GM18499 (cell line): ENCODE results near the gene KCNIP3.

Experiments
- ATAC-seq: cut with Tn5 transposase; IDR thresholded peaks from one replicate; pipeline ENCODE4 v1.9.1; 2021; ENCODE audit warnings: moderate number of reproducible peaks; ENCODE audit not compliant: insufficient read depth, unreplicated experiment

Gene KCNIP3

DNA sequence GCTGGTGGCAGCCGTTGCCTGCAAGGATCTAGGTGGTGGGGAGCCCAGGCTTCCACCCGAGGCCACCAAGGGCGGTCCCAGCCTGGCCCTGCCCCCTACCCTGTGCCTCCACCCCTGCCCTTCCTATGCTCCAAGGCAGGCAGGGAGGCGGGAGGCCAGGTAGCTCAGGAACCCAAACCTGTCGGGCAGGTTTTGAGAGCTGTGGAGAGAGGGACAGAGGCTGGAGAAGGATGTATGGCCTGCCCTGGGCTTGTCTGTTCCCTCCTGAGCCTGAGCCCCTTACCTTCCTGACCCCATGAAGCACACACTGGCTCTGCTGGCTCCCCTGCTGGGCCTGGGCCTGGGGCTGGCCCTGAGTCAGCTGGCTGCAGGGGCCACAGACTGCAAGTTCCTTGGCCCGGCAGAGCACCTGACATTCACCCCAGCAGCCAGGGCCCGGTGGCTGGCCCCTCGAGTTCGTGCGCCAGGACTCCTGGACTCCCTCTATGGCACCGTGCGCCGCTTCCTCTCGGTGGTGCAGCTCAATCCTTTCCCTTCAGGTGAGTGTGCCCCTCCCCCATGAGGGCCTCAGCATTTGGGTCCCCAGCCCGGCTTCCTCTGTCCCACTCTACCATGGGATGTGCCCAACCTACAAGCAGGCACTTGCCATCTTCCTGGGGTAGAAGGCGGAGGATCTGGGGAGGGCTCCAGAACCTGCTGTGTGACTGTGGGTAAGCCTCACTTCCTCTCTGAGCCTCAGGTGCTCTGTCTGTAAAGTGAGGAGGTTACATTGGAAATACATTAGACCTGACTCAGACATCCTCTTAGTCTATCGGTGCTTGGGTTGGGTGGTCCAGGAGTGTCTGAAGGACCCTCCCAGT, 22.6 kb upstream of the KCNIP3 start, which contains the start of gene PROM2:
PROM2 (plus strand) TSS at position 159 of the 860 bp plus-strand sequence; CDS start at position 296, 137 bp downstream.
- ATAC-seq: no peak

DNA sequence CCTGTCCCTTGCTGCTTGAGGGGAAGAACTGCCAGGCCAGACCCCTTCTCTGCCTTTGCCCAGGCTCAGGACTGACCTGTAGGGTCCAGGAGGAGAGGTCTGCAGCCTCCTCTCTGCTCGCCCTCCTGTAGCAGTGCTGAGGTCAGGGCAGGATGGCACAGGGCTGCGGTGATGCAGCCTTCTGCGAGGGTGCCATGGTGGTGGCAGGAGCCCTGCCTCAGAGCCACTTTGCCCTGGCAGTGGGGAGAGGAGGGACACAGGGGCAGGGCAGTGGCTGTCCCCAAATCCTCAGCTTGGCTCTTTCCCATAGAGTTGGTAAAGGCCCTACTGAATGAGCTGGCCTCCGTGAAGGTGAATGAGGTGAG, 22.0 kb upstream of the KCNIP3 start:
- ATAC-seq: no peak

DNA sequence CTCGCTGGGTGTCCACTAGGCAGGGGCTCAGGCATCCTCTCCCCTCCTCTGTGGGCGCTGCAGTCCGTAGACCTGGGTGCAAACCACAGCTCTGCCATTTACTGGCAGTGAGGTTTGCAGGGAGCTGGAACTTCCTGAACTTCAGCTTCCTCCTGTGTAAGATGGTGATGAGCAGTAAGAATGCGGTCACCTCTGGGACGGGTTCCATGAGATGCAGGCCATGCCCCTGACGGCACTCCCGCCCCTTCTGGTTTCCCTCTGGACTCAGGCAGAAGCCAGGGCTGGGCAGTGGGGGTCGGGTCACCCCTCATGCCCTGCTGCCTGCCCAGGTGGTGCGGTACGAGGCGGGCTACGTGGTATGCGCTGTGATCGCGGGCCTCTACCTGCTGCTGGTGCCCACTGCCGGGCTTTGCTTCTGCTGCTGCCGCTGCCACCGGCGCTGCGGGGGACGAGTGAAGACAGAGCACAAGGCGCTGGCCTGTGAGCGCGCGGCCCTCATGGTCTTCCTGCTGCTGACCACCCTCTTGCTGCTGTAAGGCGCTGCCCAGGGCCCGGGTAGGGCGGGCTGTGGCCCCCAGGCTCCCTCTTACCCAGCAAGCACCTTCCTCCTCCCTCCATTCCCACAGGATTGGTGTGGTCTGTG, 21.4 kb upstream of the KCNIP3 start:
- no peak for ATAC-seq

DNA sequence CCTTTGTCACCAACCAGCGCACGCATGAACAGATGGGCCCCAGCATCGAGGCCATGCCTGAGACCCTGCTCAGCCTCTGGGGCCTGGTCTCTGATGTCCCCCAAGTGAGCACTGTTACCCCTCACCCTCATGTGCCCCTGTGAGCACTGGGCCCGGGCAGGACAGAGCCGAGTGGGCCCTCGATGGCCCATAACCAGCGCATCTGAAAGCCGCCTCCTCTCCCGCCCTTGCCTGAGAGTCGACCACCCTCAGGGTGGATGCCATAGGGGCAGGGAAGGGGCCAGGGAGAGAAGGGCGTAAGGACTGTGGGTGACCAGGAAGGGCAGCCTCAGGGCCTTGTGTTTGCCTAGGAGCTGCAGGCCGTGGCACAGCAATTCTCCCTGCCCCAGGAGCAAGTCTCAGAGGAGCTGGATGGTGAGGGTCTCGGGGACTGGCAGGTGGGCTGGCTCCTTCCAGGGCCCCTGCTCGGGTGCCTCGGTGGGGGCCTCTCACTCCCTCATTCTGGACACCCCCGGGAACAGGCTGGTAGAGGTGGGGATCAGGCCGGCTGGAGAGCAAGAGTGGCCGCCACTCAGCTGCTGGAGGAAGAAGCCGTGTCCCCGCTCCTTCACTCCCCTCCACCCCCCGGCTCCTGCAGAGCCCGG, 20.8 kb upstream of the KCNIP3 start:
- no peak for ATAC-seq

DNA sequence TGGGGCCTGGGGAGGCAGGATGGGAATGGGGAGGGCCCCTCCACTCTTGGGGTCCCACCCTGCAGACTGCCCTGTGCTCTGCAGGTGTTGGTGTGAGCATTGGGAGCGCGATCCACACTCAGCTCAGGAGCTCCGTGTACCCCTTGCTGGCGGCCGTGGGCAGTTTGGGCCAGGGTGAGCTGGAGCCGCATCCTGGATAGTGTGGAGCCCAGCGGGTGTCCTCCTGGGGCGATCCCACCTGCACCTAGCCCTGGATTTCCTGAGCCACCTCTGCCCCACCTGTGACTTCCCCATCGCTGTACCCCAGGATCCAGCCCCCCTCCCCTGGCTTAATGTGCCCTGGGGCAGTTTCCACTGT, 20.3 kb upstream of the KCNIP3 start:
- ATAC-seq: no peak

DNA sequence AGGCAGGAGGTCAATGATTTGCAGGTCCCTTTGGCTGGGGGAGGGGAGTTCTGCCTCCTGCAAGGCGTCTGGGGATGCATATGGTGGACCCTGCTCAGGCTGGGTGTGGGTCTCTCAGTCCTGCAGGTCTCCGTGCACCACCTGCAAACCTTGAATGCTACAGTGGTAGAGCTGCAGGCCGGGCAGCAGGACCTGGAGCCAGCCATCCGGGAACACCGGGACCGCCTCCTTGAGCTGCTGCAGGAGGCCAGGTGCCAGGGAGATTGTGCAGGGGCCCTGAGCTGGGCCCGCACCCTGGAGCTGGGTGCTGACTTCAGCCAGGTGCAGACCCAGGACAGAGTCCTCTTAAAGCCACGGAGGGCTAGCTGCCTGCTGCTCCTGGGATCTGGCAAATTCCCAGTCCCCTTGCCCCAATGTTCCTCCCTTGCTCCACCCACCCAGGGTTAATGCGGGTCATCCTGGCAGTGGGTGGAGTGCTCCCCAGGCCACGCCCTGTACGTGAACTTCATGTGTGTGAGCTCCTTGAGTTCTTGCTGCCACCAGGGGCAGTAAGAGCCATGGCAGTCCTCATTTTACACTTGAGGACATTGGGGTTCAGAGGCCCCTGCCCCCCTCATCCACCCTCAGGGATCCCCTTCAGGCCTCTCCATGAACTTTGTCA, 19.8 kb upstream of the KCNIP3 start:
- ATAC-seq: no peak

DNA sequence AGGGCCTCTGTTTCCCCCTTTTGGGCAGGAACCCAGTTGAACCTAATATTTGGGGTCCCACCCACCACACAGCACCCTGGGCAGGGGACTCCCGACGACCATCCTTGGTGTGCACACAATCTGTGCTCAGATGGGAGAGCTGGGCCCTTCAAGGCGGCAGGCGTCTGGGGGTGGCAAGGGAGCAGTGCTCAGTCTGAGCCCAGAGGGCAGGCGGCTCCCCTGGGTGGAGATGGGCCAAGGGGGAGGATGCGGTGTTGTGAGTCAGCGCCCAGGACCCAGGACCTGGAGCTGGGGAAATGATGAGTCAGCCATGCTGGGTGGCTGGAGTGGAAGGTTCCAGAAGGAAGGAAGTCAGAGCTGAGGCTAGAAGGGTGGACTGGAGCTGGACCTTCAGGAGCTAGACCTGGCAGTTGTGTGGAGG, 19.1 kb upstream of the KCNIP3 start:
- ATAC-seq: no peak

DNA sequence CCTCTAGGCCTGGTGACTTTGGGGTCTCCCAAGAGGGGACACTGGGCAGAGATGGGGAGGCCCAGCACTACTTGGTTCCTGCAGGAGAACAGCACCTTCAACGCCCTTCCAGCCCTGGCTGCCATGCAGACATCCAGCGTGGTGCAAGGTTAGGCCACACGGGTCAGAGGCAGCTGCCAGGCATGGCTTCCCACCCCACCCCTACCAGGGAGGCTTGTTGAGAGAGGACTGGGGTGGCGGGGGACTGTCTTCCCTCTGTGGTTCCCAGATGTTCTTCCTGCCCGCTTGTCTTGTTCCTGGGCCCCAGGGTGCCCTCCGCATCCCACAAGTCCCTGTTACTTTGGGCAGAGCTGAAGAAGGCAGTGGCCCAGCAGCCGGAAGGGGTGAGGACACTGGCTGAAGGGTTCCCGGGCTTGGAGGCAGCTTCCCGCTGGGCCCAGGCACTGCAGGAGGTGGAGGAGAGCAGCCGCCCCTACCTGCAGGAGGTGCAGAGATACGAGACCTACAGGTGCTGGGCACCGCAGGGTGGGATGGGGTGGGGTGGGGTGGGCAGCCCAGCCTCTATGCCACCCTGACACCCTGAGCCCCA, 18.4 kb upstream of the KCNIP3 start:
- no peak for ATAC-seq

DNA sequence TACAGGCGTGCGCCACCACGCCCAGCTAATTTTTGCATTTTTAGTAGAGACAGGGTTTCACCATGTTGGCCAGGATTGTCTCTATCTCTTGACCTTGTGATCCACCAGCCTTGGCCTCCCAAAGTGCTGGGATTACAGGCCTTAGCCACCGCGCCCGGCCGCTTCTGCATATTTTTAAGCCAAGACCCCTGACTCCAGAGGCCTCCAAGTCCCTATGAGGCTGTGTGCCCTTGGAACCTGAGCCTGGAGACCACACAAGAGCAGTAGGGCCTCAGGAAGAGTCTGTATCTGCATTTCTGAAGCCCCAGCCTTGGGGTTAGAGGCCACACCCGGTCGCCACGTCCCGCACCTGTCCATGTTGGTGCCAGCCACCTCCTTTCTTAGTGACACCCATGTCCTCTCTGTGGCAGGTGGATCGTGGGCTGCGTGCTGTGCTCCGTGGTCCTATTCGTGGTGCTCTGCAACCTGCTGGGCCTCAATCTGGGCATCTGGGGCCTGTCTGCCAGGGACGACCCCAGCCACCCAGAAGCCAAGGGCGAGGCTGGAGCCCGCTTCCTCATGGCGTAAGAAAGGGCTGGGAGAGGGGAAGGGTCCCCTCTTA, 17.6 kb upstream of the KCNIP3 start:
- ATAC-seq: no peak

DNA sequence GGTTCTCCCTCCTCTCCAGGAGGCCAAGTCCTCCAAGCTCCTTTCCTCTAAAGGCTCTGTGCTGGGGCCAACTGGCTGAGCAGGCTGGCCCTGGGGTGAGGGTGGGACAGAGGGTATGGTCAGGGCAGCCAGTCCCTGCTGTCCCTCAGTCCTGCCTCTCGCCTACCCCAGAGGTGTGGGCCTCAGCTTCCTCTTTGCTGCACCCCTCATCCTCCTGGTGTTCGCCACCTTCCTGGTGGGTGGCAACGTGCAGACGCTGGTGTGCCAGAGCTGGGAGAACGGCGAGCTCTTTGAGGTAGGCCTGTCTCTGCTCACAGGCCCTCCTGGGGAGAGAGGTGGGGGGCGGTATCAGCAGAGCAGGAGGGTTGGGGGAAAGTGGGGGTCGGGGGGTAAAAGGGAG, 16.1 kb upstream of the KCNIP3 start:
- no peak for ATAC-seq

DNA sequence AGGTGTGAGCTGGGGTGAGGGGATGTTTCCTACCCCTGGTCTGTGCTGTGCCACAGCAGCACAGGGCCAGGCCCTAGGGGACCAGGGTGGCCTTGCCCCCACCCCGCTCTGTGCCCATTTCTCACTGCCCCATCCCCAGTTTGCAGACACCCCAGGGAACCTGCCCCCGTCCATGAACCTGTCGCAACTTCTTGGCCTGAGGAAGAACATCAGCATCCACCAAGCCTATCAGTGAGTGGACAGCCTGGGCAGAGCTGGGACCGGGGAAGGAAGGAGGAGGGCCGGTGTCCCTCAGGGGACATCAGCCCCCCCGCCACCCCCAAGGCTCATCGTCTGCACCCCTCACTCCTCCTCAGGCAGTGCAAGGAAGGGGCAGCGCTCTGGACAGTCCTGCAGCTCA, 15.4 kb upstream of the KCNIP3 start:
- ATAC-seq: no peak

DNA sequence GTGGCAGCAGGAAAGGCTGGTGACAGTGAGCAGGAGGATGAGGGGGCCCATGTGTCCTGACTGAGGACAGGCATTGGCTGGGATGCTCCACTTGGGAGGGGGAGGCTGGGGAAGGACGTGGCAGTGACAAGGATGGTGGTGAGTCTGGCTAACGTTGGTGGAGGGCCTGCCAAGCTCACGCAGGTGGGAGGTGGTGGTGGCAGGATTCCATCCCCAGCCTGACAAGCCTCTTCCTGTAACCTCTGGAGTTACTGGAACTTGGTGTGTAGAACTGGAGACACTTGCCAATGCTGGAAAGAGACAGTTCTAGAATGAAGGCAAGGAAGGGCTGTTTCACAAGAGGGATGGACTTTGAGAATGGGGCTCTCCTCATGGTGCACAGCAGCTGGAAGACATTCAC, 14.7 kb upstream of the KCNIP3 start:
- ATAC-seq: no peak

DNA sequence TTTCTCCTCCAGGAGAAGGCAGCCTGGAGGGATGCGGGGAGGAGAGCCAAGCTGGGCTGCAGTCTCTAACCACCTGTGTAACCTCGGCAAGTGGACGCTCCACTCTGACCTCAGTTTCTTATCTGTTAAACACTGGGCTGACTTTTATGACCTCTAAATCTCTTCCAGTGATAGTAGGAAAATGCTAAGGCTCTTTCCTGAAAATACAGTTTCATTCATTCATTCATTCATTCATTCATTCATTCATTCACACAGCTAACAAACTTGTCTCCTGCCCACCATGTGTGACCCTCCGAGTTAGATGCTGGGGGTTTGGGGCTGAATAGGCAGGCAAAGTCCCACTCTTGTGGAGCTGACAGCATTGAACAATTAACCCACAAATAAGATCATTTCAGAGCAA, 13.6 kb upstream of the KCNIP3 start:
- no peak for ATAC-seq

DNA sequence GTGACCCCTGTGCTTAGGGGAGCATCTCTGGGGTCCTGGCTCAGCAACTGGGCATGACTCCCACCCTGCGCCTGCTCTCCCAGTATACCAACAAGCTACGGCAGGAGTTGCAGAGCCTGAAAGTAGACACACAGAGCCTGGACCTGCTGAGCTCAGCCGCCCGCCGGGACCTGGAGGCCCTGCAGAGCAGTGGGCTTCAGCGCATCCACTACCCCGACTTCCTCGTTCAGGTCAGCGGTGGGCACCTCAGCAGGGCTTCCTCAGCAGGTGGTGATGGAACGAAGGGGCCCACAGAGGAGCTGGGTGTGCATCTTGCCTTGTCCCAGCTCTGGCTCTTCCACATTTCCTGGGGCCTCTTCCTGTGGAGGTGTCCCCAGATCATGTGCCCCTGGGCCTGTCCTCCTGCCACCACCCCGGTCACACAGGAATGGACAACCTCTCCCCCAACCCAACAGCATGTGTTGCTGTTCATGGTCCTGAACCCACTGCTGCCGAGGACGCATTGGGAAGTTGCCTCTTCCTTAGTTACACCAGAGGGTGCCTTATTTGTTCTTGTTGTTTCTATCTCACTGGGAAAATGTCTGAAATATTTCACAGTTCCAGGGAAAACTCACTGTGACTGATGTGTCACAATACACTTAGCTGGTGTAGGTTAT, 12.1 kb upstream of the KCNIP3 start:
- no peak for ATAC-seq

DNA sequence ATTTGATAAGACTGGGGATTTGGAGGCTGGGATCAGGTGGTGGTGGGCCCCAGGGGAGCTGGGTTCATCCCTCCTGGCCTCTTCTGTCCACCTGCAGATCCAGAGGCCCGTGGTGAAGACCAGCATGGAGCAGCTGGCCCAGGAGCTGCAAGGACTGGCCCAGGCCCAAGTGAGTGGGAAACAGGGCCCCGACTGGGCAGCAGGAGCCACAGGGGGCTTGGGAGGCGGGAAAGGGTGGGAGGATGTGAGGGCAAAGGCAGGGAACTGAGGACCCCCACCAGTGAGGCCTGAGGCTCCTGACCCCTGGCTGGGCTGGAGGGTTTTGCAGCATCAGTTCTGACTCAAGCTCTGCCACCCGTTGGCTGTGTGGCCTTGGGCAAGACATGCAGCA, 11.6 kb upstream of the KCNIP3 start:
- ATAC-seq: no peak

DNA sequence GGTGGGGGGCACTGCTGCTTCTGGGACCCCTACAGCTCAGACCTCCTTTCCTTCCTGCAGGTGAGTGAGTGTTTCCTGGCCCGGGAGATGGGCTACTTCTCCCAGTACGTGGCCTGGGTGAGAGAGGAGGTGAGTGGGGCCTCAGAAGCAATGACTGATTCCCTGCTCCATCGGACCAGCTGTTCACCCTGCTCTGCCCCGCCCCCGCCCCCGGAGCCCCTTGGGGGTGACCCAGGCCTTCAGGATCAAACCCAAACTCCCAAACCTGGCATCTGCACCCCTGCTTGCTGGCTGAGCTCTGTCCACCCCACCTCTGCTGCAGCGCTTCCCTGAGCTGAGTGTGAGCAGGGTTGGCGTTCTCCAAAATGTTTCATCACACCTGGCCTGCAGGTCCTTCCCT, 9.8 kb upstream of the KCNIP3 start:
- no peak for ATAC-seq

DNA sequence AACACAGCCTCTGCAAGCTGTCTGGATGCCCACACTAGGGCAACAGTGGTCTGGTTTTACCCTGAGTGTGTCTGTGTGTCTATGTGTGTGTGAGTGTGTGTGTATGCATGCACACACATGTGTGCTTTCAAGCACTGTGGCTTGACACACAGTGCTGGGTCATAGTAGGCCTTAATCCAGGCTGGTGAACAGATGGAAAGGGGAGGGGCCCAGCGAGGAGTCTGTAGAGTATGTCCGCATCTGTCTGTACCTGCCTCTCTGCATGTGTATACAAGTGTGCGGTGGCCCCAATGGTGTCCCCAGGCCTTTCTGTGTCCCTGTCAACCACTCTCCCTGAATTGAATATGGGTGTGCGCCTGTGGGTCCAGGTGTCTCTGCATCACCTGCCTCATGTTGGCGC, 9.3 kb upstream of the KCNIP3 start:
- no peak for ATAC-seq

DNA sequence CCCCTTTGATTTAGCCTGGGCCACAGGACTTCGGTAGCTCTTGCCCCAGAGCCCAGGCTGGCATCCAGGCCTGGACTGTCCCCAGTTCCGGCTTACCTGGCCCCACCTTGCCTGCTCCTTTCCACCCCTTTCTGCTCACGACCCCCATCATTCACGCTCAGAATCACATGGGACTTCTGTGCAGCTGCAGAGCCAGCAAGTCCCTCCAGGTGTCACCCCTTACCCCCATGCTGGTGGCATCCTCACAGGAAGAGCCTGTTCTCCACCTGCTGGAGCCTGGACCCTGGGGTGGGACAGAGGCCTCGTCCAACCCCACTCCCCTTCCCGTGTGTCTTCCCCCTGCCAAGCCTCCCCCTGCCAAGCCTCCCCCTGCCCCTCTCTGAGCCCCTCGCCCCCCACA, 7.9 kb upstream of the KCNIP3 start:
- ATAC-seq: no peak

DNA sequence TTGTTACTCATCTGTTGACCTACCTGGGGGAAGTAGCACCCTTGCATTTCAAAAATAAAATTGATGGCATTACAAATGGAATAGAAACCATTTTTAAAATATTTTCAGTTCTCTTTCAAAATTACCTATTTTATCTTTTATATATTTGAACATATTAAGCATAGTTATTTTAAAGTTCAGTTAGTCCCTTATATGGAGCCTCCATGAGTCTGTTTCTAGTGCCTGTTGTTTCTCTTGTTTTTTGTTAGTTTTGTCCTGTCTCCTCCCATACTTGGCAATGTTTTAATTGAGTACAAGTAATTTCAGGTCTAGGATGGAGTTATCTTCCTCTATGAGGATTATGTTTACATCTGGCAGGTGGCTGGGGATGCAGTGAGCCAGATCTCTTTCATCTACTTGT, 5.9 kb upstream of the KCNIP3 start:
- no peak for ATAC-seq
